ENCODE data around the gene PLEKHG5. TPM values are rescaled to one million over a fixed set of nuclear protein-coding genes. Genes with fewer than 3 reads are reported as not detected.

The PLEKHG5 gene
- total RNA-seq, 4 donors from 2014 or later: 17.9 to 42.7 (median 37.1) TPM

DNA sequence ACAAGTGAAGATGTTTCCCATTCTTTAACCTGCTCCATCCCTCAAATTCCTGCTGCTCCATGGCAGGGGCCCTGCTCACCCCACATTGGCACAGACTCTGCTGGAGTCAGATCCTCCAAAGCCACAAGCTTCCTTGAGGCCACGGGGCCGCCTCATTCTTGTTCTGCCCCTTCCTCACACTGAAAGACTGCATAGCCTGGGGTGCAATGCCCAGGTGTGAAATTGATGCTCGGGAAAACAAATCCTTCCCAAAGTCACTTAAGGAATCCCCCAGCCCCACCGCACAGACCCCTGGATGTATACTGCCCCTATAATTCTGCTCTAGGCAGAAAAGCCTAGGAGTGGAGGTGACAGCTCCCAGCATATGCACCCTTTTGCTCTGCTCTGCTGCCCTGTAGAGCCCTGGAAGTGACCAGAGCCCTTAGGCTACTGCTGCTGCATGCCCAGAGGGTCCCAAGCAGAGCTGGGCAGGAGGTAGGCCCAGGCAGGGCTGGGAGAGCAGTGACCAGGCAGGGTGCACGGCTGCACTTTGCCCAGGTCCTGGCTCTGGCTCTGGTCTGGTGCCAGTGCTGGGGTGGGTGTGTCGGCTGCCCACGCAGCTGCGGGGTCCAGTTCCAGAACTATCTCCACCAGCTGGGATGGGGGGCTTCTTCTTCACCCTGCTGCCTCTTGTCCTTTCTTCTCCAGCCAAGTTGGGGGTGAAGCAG, 73.4 kb downstream of the PLEKHG5 start:
- no peaks in the 10 kb centered on the region for H3K36me3 ChIP-seq
- 59 to 80% methylated on average over 1 to 8 of the region's 8 CpGs for WGBS, 2 donors (ENCODE audit: low coverage in 1 of 2)
- H3K27me3 ChIP-seq: peaks cover 89% of the 10 kb centered on the region
- DNase-seq: peak; percentile 58
- no peaks in the 10 kb centered on the region for H3K9me3 ChIP-seq
- H3K4me1 ChIP-seq: peaks cover 15 to 60% (median 53%) of the 10 kb centered on the region in 4 donors
- H3K4me3 ChIP-seq: peak overlapping the region in 2 of 4 donors; percentile 51 to 56
- intact Hi-C loops (cut with DNase I; ENCODE audit: low total_unique reads): loop anchor here (5.0 kb wide), 1 partner anchor 646 kb away; no protein-coding TSS in a partner anchor
- in situ Hi-C loops (cut with MboI; ENCODE audit: low pct_ligation_motif_present in 1 of 4, low pct_unique_long_range_greater_than_20kb in 1 of 4, low sequenced_read_pairs in 3 of 4): loop anchor here in 1 of 4 donors (25.0 kb wide), 1 partner anchor 181 kb away; the partner anchor contains the start of genes HES3 and ICMT
- TF ChIP-seq POLR2AphosphoS5 (IDR thresholded peaks at IDR 0.05) (no peak), EP300 (IDR thresholded peaks at IDR 0.05; ENCODE audit: low read depth) (no peak), POLR2A (IDR thresholded peaks at IDR 0.05) (no peak)
- TF ChIP-seq, protein P1, sequence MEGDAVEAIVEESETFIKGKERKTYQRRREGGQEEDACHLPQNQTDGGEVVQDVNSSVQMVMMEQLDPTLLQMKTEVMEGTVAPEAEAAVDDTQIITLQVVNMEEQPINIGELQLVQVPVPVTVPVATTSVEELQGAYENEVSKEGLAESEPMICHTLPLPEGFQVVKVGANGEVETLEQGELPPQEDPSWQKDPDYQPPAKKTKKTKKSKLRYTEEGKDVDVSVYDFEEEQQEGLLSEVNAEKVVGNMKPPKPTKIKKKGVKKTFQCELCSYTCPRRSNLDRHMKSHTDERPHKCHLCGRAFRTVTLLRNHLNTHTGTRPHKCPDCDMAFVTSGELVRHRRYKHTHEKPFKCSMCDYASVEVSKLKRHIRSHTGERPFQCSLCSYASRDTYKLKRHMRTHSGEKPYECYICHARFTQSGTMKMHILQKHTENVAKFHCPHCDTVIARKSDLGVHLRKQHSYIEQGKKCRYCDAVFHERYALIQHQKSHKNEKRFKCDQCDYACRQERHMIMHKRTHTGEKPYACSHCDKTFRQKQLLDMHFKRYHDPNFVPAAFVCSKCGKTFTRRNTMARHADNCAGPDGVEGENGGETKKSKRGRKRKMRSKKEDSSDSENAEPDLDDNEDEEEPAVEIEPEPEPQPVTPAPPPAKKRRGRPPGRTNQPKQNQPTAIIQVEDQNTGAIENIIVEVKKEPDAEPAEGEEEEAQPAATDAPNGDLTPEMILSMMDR (IDR thresholded peaks at IDR 0.05): no peak
- H3K27ac ChIP-seq: peak overlapping the region in 2 of 4 donors; percentile 81 to 84

Small RNA genes lying within 50 kb of the gene (small RNA-seq; reads per million reads assigned to genes)
- gene MIR4252: 0 reads per million in 4 donors
- gene RNU6-731P: 0 reads per million in 4 donors

Other genes starting within 250 kb of the PLEKHG5 start
- not detected for gene HES3, start 247.5 kb downstream of the PLEKHG5 start, total RNA-seq
- 10 to 100 TPM; 15.6 to 38.2 (median 27.8) TPM for gene GPR153, start 230.6 kb downstream of the PLEKHG5 start, total RNA-seq
- 10 to 100 TPM in 3 of 4 donors, 1 to 10 TPM in 1; 5.6 to 55.0 (median 31.0) TPM for gene ACOT7, start 97.9 kb downstream of the PLEKHG5 start, total RNA-seq
- 10 to 100 TPM; 10.5 to 38.8 (median 25.4) TPM for gene HES2, start 71.7 kb downstream of the PLEKHG5 start, total RNA-seq
- 100 to 1,000 TPM in 3 of 4 donors, 10 to 100 TPM in 1; 40.2 to 368 (median 157) TPM for gene ESPN, start 66.9 kb downstream of the PLEKHG5 start, total RNA-seq
- gene TNFRSF25, start 25.5 kb downstream of the PLEKHG5 start, total RNA-seq: 10 to 100 TPM; 38.9 to 55.3 (median 45.0) TPM
- gene NOL9, start 62.8 kb upstream of the PLEKHG5 start, total RNA-seq: 10 to 100 TPM in 2 of 4 donors, 1 to 10 TPM in 2; 8.0 to 30.0 (median 13.8) TPM
- gene TAS1R1, start 63.6 kb upstream of the PLEKHG5 start, total RNA-seq: under 1 TPM in 1 of 4 donors, not detected in 3; 0.48 TPM
- gene ZBTB48, start 88.3 kb upstream of the PLEKHG5 start, total RNA-seq: 10 to 100 TPM; 18.3 to 37.7 (median 30.5) TPM
- 10 to 100 TPM; 23.6 to 67.7 (median 36.1) TPM for gene KLHL21, start 111.2 kb upstream of the PLEKHG5 start, total RNA-seq
- gene PHF13, start 122.1 kb upstream of the PLEKHG5 start, total RNA-seq: 10 to 100 TPM in 2 of 4 donors, 1 to 10 TPM in 2; 8.7 to 17.3 (median 10.3) TPM
- gene THAP3, start 133.2 kb upstream of the PLEKHG5 start, total RNA-seq: 10 to 100 TPM in 2 of 4 donors, 1 to 10 TPM in 2; 7.5 to 21.0 (median 13.2) TPM
- 10 to 100 TPM; 62.1 to 80.0 (median 70.9) TPM for gene DNAJC11, start 210.1 kb upstream of the PLEKHG5 start, total RNA-seq

Data from transverse colon (tissue), 4 donors.